ENCODE data around the gene MORN1.

DNA sequence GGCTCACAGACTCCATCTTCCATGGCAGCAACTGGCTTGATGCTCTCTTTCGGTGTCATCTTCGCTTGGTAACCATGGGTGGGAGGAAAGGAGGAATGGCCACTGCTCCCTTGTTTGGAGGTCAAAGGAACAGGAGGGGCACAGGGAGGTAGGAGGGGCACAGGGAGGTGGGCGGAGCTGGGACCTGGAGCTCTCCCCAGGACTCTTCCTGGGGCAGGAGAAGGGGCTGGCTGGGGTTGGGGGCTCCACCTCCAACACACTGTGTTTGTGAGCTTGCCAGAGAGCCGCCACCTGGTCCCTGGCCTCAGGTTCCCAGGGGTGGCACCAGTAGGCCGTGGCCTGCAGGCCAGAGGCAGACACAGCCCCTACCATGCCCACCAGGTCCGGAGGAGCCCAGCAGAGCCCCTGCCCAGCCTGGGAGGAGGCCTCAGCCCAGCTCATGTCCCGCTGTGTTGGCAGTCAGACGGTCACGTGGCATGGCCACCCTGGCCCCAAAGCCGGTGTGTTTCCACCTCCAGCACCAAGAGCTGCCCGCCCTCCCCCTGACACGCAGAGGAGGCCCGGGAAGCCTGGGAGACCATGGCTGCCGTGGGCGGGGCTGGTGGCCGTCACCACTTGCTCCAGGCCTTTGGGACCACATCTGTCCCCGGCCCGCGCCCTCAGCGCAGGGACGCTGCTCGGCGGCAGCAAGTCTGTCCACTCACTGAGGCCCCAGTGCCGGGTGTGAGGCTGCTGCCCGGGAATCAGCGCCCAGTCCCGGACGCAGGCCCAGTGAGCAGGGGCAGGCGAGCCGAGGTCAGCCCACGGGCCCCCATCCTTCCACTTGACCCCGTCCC is 73.9 kb downstream of the MORN1 start:
- no peak for TF ChIP-seq CTCF (IDR thresholded peaks at IDR 0.05)
- no peak for TF ChIP-seq POLR2A (IDR thresholded peaks at IDR 0.05)
